ENCODE data around the gene ZFYVE26. TPM values are rescaled to one million over a fixed set of nuclear protein-coding genes. Genes with fewer than 3 reads are reported as not detected.

Gene ZFYVE26
- total and polyA plus RNA-seq, 10 of the 15 experiments (the other 5 are each of a cell fraction or from before 2014, with no cell fraction given) = 1.00 to 25.6 (median 12.0) TPM

DNA sequence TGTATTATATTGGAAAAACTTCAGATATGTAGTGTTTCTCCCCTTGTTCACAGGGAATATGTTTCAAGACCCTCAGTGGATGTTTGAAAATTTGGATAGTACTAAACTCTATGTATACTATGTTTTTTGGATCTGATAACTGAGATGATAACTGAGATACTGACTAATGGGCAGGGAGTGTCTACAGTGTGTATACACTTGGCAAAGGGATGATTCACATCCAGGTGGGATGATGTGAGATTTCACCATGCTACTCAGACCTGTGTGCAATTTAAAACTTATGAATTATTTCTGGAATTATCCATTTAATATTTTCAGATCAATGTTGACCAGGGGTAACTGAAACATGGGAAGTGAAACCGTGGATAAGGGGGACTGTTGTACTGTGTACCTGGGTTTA, 17.0 kb upstream of the ZFYVE26 start (continued):
- TF ChIP-seq, protein P1, sequence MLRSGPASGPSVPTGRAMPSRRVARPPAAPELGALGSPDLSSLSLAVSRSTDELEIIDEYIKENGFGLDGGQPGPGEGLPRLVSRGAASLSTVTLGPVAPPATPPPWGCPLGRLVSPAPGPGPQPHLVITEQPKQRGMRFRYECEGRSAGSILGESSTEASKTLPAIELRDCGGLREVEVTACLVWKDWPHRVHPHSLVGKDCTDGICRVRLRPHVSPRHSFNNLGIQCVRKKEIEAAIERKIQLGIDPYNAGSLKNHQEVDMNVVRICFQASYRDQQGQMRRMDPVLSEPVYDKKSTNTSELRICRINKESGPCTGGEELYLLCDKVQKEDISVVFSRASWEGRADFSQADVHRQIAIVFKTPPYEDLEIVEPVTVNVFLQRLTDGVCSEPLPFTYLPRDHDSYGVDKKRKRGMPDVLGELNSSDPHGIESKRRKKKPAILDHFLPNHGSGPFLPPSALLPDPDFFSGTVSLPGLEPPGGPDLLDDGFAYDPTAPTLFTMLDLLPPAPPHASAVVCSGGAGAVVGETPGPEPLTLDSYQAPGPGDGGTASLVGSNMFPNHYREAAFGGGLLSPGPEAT (IDR thresholded peaks at IDR 0.05; ENCODE audit: low read depth) = no peak

DNA sequence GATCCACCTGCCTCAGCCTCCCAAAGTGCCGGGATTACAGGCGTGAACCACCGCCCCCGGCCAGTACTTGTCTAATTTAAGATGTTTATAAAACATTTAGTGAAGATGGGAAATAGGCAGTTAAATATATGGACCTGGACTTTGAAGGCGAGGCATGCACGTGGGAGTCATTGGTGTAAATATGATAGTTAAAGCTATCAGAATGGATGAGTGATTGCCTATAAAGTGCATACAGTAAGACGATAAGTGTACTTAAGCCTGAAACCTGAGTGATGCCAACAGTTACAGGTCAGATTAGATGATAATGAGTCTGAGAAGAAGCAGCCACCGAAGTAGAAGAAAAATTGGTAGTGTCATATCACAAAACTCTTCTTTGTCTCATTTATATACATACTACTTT, 14.7 kb upstream of the ZFYVE26 start:
- Histone ChIP-seq H3K9ac (ENCODE audit: control insufficient read depth, insufficient read depth, low read length) (no peak overlapping the region), H4K20me1 (ENCODE audit: control insufficient read depth, insufficient read depth) (no peaks in the 10 kb centered on the region), H3K4me1 (ENCODE audit: control insufficient read depth, insufficient read depth, low read length) (no peaks in the 10 kb centered on the region), H3K9me3 (replicated peaks; ENCODE audit: control insufficient read depth, insufficient read depth, low read length) (no peaks in the 10 kb centered on the region), H3K4me2 (ENCODE audit: control insufficient read depth, insufficient read depth) (no peak overlapping the region), H3K27ac (ENCODE audit: control insufficient read depth, insufficient read depth) (no peak overlapping the region), H3K36me3 (ENCODE audit: control insufficient read depth in 2 of 2, insufficient read depth in 2 of 2, low read length in 1 of 2) (no peaks in the 10 kb centered on the region), H3K27me3 (replicated peaks in 1 of 2; ENCODE audit: control insufficient read depth in 2 of 2, insufficient read depth in 2 of 2, low read length in 1 of 2) (no peaks in the 10 kb centered on the region), H3K4me3 (no peak overlapping the region), H3K79me2 (ENCODE audit: control insufficient read depth, insufficient read depth, low read length) (no peaks in the 10 kb centered on the region), H2AFZ (ENCODE audit: control insufficient read depth, low read depth, low read length) (no peak overlapping the region)
- ChIA-PET POLR2A (no interaction called here), RAD21 (ENCODE audit: unreplicated experiment) (no interaction called here), CTCF (interaction anchor here (2.3 kb wide), 1 partner anchor 26 kb away, joined by 4 read pairs; no protein-coding TSS in a partner anchor), SMC1A (ENCODE audit: uncharacterized antibody, unreplicated experiment) (no interaction called here)
- FAIRE-seq (no peak), ATAC-seq (no peak), DNase-seq (ENCODE audit: low read depth, low spot score) (no peak)
- TF ChIP-seq BMI1 (IDR thresholded peaks at IDR 0.05; ENCODE audit: borderline replicate concordance) = no peak
- TF ChIP-seq ATF7 (IDR thresholded peaks at IDR 0.05; ENCODE audit: low read depth) = no peak
- TF ChIP-seq, protein P2, sequence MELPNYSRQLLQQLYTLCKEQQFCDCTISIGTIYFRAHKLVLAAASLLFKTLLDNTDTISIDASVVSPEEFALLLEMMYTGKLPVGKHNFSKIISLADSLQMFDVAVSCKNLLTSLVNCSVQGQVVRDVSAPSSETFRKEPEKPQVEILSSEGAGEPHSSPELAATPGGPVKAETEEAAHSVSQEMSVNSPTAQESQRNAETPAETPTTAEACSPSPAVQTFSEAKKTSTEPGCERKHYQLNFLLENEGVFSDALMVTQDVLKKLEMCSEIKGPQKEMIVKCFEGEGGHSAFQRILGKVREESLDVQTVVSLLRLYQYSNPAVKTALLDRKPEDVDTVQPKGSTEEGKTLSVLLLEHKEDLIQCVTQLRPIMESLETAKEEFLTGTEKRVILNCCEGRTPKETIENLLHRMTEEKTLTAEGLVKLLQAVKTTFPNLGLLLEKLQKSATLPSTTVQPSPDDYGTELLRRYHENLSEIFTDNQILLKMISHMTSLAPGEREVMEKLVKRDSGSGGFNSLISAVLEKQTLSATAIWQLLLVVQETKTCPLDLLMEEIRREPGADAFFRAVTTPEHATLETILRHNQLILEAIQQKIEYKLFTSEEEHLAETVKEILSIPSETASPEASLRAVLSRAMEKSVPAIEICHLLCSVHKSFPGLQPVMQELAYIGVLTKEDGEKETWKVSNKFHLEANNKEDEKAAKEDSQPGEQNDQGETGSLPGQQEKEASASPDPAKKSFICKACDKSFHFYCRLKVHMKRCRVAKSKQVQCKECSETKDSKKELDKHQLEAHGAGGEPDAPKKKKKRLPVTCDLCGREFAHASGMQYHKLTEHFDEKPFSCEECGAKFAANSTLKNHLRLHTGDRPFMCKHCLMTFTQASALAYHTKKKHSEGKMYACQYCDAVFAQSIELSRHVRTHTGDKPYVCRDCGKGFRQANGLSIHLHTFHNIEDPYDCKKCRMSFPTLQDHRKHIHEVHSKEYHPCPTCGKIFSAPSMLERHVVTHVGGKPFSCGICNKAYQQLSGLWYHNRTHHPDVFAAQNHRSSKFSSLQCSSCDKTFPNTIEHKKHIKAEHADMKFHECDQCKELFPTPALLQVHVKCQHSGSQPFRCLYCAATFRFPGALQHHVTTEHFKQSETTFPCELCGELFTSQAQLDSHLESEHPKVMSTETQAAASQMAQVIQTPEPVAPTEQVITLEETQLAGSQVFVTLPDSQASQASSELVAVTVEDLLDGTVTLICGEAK (IDR thresholded peaks at IDR 0.05; ENCODE audit: borderline replicate concordance) = no peak
- TF ChIP-seq JUND (IDR thresholded peaks at IDR 0.05; ENCODE audit: low read depth, low read length) = no peak
- TF ChIP-seq RAD21 (IDR thresholded peaks at IDR 0.05; ENCODE audit: insufficient read depth, low read depth, low read length) = no peak
- TF ChIP-seq TCF7 (IDR thresholded peaks at IDR 0.05; ENCODE audit: borderline replicate concordance) = no peak
- TF ChIP-seq SUZ12 (IDR thresholded peaks at IDR 0.05; ENCODE audit: unreplicated experiment) = no peak
- in situ Hi-C loops (cut with MboI) = no loop called here
- no TSS peak for BruUV-seq (replicated peaks)
- intact Hi-C loops (cut with micrococcal nuclease; ENCODE audit: unreplicated experiment) = loop anchor here (10.0 kb wide), 1 partner anchor 1014 kb away; no protein-coding TSS in a partner anchor
- 91% methylated on average over 8 of the region's 8 CpGs for WGBS (ENCODE audit: insufficient coverage, insufficient replicate concordance, low lambda C conversion rate, missing lambda C conversion rate)

All from GM12878 (cell line).